Measurements from ENCODE around the gene BICRA.

BICRA gene

DNA sequence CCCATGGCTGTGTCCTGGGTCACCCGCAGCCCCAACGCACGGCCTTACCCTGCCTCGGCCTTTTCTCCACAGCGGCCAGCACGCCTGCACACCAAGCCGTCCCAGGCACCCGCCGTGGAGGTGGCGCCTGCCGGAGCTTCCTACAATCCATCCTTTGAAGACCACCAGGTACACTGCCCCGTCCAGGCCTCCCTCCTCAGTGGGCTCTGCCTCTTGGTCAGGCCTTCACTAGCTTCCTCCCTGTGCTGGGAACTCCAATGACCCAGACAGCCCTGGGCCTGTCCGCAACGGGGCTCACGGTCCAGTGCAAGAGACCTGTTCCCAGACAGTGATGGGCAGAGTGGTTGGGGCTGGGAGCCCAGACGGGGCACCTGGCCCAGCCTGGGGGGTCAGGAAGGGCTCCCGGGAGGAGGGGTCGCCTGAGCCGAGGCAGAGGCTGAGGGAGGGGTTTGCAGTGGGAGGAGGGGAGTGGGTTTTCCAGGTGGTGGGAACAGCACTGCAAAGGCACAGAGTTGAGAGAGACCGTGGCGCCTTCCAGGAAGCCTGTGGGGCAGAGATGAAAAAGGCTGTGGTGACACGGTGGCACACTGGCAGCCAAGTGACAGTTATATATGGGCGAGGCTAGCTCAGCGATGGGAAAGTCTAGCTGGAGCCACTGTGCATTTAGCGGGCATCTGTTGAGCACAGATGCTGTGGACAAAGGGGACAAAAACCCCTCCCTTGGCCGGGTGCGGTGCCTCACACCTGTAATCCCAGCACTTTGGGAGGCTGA is 143.7 kb downstream of the BICRA start:
- no peak for DNase-seq
